ENCODE data around the gene HOXD4. TPM values are rescaled to one million over a fixed set of nuclear protein-coding genes. Genes with fewer than 3 reads are reported as not detected.
A peak's percentile ranks its signal among the peaks of the same experiment; 100 is the strongest.

The HOXD4 gene
- total and polyA plus RNA-seq, 12 donors = 0.13 to 1.6 (median 0.40) TPM; not detected in 2

DNA sequence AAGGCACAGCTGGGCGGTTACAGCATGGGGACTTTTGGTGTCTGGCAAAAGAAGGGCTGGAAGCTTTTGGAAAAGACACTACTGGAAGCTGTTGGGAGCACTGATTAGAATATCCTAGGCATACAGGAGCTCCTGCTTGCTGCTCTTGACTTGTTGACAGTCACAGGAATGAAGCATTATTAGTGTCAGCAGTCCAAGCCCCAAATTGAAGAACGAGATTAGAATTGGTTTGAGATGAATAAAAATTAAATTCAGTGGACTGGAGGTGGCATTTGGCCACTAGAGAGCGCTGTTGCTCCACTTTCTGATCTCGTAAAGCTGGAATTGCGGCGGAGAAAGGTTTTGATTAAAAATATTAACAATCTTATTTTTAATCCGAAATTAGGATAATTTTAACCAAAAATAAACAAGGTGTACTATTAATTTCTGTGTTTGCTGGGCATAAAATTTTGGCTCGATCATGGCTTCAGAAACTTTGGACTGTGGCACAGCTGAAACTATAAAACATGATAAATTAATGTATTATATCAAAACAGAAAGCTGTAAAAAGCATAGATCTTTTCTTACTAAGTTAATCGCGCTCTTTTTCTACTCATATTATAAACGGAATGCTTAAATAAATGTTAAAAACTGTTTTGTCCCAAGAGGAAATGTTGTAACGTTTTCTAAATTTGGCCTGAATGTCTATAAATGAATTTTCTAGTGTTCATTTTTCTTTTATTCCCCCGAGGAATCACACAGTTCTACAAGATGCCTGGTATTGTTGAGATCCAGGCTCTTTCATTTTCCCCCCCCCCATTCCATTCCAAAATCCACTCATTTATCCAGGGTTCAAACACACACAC lies 24.2 kb upstream of the HOXD4 start:
- Histone ChIP-seq H3K4me1 (peaks cover 0 to 52% (median 25%) of the 10 kb centered on the region in 9 donors), H3K27ac (no peak overlapping the region), H3K27me3 (peaks cover 62 to 99% (median 97%) of the 10 kb centered on the region in 7 donors), H3K4me3 (no peak overlapping the region), H3K9me3 (no peaks in the 10 kb centered on the region), H3K36me3 (no peaks in the 10 kb centered on the region)
- intact Hi-C loops (cut with DNase I) = loop anchor here (1.0 to 10.0 kb wide), 12 partner anchors 425 to 1020 kb away; no protein-coding TSS in a partner anchor
- WGBS, 2 donors = 4 to 5% methylated on average over 13 of the region's 13 CpGs
- peak in 1 of 8 donors; percentile 56 for ATAC-seq
- peak; percentile 83 to 95 (median 92) for TF ChIP-seq CTCF (IDR thresholded peaks at IDR 0.05)
- DNase-seq = peak; percentile 39 to 78

- DNase-seq = no peak
- Histone ChIP-seq H3K4me1 (peaks cover 0 to 52% (median 19%) of the 10 kb centered on the region in 9 donors), H3K27ac (no peak overlapping the region), H3K27me3 (peaks cover 61 to 99% (median 97%) of the 10 kb centered on the region in 7 donors), H3K9me3 (no peaks in the 10 kb centered on the region), H3K4me3 (no peak overlapping the region), H3K36me3 (no peaks in the 10 kb centered on the region)
- 21 to 32% methylated on average over 4 of the region's 4 CpGs for WGBS, 2 donors
- intact Hi-C loops (cut with DNase I) = loop anchor here (1.0 to 10.0 kb wide), 13 partner anchors 425 to 1020 kb away; no protein-coding TSS in a partner anchor
- TF ChIP-seq CTCF (IDR thresholded peaks at IDR 0.05) = no peak
- no peak for ATAC-seq
Measured at GRCh38 chr2:176127774-176128072, 23.6 kb upstream of the HOXD4 start.

DNA sequence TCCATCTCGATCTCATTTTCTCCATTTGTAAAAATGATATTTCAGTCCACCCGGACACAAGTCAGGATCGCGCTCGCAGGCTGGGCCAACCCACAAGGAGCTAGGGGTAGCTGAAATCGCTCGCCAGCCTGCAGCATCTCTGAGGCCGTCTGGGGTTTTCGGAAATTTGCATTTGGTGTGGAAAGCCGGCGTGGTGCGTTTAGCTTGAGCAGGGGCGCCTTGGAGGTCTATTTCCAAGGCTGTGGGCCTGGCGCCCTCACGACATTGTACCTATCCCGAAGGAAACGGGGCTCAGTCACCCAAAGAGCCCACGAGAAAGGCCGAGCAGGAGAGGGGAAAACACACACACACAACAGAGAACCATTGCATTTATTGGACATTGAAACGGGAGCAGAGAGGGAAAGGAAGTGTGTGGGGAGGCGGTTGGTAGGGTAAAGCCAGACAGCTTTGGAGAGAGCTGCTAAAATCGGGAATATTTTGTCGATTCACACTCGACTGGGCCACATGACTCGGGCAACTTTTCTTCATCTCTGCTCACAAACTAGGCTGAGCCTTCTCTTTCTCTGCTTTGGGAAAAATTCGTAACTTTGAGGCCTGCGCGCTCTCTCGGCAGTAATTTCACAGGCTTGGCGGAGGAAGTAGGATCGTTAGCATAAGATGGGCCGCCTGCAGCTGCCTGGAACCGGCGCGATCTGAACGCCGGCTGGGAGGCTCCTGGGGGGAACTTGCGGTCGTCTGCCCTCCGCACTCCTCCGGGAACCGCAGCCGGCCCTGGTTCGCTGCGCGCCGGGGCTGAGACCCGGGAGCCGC lies 23.0 kb upstream of the HOXD4 start:
- no peak for TF ChIP-seq CTCF (IDR thresholded peaks at IDR 0.05)
- H3K4me3 ChIP-seq = peak overlapping the region in 5 of 10 donors; percentile 39 to 51 (median 43)
- 10 to 16% methylated on average over 49 of the region's 49 CpGs for WGBS, 2 donors
- peaks cover 0 to 48% (median 13%) of the 10 kb centered on the region in 9 donors for H3K4me1 ChIP-seq
- ATAC-seq (no peak), DNase-seq (no peak)
- H3K27me3 ChIP-seq = peaks cover 61 to 99% (median 97%) of the 10 kb centered on the region in 7 donors
- no peak overlapping the region for H3K27ac ChIP-seq
- no peaks in the 10 kb centered on the region for H3K36me3 ChIP-seq
- intact Hi-C loops (cut with DNase I) = loop anchor here (2.0 to 10.0 kb wide), 9 partner anchors 424 to 1019 kb away; no protein-coding TSS in a partner anchor
- no peaks in the 10 kb centered on the region for H3K9me3 ChIP-seq

All from heart right ventricle (tissue), 16 donors.